GM12891 (cell line): ENCODE measurements around the gene SPA17.

Experiments used
- DNase-seq: peaks from one replicate; pipeline ENCODE4 v3.0.0; 2011; ENCODE audit warnings: low spot score; ENCODE audit not compliant: insufficient read length
- FAIRE-seq: peaks from 2 replicates; lab custom pipeline; 2011; peaks lifted over from hg19 to GRCh38; lab: Jason Lieb, UNC
- PAX5 ChIP-seq: IDR thresholded peaks from 2 replicates; pipeline ENCODE4 v1.6.1; 2011; ENCODE audit warnings: low read length, moderate library complexity, mild to moderate bottlenecking; ENCODE audit not compliant: insufficient read depth, severe bottlenecking
- POLR2A ChIP-seq: IDR thresholded peaks from 2 replicates; pipeline ENCODE4 v1.6.1; 2011; ENCODE audit warnings: low read depth, low read length, control low read depth
- POLR2AphosphoS5 ChIP-seq: IDR thresholded peaks from 2 replicates; pipeline ENCODE4 v1.6.1; 2011; ENCODE audit warnings: low read depth, low read length, control low read depth
- POU2F2 ChIP-seq: IDR thresholded peaks from 2 replicates; pipeline ENCODE4 v1.6.1; 2011; ENCODE audit warnings: low read depth, mild to moderate bottlenecking, control low read depth, low read length, moderate library complexity
- SPI1 ChIP-seq: IDR thresholded peaks from 2 replicates; pipeline ENCODE4 v1.6.1; 2011; ENCODE audit warnings: low read depth, low read length, control low read depth
- TAF1 ChIP-seq: IDR thresholded peaks from 2 replicates; pipeline ENCODE4 v1.6.1; 2011; ENCODE audit warnings: low read depth, low read length, control low read depth

The SPA17 gene

DNA sequence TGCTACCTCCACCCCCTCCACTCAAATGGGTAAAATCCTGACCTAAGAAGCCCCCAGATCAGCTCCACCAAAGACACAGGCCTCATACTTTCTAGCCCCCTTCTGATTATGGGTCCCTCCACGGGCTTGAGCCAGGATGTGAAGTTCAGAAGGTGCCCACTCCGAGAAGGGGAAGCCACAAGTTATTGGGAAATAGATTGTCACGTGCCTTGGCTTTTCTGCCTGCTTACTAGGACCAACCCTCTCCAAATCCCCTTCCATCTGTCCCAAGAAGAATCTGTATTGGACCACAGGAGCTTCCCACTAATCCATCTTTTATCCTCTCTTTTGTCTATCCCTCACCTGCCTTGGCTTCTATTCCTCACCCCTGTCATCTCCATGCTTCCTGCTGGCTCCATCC lies 63.0 kb downstream of the SPA17 start:
- DNase-seq (no peak), FAIRE-seq (no peak)
- TF ChIP-seq PAX5 = no peak
- TF ChIP-seq POLR2A = no peak
- no peak for TF ChIP-seq SPI1
- no peak for TF ChIP-seq POLR2AphosphoS5
- no peak for TF ChIP-seq POU2F2
- no peak for TF ChIP-seq TAF1

DNA sequence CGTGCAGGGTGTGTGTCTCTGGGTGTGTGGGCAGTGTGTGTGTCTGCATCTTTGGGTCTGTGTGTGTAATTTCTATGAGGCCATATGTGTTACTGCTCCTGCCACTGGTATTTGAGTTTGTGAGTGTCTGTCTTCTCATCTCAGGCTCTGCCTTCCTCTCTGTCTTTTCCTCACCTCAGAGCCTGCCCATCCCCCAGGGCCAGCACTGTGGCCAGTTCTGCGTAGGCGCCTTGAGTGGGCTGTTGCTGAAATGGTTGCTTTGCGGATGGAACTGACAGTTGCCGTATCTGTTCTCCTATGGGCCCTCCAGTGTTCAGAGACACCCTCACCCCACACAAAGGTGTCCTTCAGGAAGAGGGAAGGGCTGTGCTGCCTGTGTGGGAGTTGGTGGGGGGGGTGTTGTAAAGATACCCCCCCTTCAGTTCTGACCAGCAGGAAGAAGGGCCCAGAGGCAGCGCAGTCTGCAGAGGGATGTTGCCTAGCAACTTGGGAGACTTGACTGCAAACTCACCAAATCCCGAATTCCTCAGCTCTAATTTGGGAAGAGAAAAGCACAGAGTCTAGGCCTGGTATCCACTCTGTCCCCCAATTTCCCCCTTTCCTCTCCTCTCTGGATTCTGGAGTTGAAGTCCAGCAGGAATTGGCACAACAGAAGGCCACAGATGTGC lies 64.1 kb downstream of the SPA17 start:
- TF ChIP-seq POLR2A (no peak), TAF1 (no peak), PAX5 (no peak), SPI1 (no peak)
- DNase-seq (no peak), FAIRE-seq (no peak)

DNA sequence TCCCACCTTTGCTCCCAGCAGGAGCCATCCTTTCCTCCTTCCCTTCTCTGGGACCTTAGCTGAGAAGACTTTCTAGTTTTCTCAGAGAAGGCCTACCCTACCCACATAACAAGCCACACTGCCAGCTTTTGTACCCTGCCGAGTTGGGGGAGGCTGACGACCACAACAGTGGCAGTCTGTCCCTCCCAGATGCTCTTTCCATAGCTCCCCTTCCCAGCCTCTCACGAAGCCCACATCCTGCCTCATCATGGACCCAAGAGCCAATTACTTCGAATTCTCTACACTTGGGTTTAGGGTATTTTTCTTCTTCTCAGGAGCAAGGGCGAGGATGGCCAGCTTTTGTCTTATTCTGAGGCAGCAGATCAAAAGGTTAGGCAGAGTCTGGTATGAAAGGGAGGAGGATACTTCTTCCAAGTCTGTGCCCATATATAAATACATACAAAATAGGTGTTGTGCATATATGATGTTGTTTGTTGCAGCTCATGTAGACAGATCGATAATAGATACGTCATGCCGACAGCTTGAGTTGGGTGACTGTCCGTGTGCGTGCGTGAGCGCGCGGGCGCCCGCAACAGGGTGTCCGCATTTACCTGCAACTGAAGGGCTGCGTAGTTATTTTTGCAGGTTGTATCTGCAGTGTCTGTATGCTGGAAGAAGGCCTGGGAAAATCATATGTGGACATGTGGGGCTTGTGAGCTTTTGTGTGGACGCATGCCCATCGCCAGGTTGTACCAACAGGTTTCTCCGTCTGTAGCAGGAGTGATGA lies 65.2 kb downstream of the SPA17 start:
- TF ChIP-seq POLR2AphosphoS5 = no peak
- TF ChIP-seq POLR2A = no peak
- no peak for TF ChIP-seq SPI1
- no peak for TF ChIP-seq POU2F2
- no peak for TF ChIP-seq PAX5
- no peak for TF ChIP-seq TAF1
- DNase-seq (no peak), FAIRE-seq (no peak)

DNA sequence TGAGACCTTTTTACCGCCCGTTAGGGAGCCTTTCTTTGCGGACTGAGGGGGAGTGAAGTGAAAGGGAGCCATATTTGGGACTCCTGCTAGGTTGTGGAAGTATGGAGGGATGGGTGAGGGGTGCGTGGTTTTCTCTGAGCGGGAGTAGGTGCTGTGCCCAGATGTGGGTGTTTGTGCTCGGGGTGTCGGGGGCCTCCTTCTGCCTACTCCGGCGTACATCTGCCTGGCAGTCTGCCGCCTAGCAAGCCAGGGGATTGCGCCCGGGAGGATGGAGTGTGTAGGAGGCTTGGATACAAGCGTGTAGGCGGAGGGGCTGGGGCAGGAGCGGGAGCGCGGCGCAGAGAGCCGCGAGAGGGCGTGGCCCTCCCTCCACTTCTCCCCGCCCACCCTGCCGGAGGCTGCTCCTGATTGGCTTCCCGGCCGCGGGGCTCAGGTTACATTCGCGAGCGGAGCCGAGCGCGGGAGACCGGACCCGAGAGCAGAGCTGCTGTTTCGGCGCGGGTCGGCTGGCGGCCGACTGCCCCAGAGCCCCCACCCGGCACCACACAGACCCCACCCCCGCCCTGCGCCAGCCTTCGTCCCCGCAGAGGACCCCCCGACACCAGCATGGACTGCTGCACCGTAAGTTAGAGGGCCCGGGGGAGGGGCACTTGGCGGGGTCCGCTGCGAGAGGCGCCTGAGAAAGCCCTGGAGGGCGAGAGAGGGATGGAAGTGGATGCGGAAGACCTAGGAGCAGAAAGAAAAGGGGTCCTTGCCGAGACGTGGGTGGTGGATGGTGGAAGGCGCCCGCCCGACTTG lies 66.0 kb downstream of the SPA17 start, which contains the start of gene NRGN:
Gene NRGN (plus strand): TSS at position 464 of the 798 bp plus-strand sequence. CDS start 143 bp downstream, at position 607.
- TF ChIP-seq SPI1 (0 out of 2 replicates have a peak, but pooled peaks have one; percentile 21), TAF1 (no peak)
- DNase-seq (peak; percentile 93), FAIRE-seq (peak; percentile 98)

DNA sequence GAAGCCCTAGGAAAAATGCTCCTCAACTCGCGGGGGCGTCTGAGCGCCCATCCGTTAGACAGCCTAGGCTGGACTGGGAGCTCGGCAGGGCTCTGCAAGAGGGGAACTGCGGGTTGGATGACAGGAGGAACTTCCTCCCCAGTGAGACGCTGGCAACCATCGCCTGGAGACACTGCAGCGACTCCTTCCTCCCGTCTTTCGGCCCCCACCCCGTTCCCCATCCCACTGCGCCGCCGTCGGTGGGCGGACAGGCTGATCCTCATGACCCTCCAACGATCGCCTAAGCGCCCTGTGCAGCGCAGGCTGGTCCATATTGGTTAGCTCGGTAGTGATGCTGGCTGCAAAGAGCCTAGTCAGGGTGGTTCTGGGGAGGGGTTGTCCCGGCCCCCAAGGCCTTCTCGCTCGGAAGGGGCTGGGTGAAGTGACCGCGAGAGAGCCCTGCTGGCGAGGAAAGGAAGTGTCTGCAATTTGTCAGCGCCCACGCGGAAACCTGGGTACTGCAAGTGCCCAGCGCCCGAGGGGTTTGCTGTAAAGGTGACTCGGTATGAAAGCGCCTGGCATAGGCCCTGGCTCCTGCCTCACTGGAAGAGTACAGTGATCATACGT lies 66.7 kb downstream of the SPA17 start:
- no peak for TF ChIP-seq POLR2AphosphoS5
- no peak for TF ChIP-seq POLR2A
- no peak for TF ChIP-seq PAX5
- 0 out of 2 replicates have a peak, but pooled peaks have one; percentile 2 for TF ChIP-seq SPI1
- no peak for TF ChIP-seq TAF1
- no peak for TF ChIP-seq POU2F2
- peak; percentile 74 for FAIRE-seq
- no peak for DNase-seq

DNA sequence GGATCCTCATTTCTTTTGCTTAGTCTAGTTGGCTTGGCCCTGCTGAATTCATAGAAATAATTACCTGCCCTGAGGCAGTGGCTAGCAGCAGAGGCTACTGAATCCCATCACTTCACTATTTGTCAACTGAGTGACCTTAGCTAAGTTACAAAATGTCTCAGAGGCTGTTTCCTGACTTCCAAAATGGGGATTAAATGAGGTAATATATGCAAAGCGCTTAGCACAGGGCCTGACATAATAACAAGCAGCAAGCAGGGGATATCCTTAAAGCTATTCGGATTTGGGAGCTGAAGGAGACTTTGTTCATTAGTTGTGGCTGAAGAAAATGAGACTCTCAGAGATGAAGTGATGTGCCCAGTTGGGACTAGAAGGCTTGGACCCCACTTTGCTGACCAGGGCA lies 68.9 kb downstream of the SPA17 start:
- FAIRE-seq (no peak), DNase-seq (no peak)
- no peak for TF ChIP-seq PAX5

DNA sequence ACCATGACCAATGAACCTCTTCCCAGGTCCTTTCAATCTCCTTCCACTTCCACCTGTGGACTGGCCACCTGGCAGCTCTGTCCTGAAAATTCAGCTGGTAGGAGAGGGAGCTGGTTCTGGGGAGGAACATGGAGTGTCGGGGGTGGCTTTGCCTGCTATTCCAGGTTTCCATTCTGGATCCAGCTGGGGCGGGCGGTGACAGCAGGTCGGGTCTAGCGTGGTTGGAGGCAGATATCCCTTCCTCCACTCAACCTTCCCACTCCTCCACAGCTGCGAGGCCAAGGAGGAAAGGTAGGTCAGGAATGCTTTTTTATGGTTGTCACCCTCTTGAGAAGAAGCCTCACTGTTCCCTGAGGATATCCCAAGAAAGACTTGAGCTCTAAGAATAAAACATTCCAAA lies 69.3 kb downstream of the SPA17 start:
- FAIRE-seq = no peak
- TF ChIP-seq POLR2A (no peak), POLR2AphosphoS5 (no peak), POU2F2 (no peak), SPI1 (no peak), PAX5 (no peak), TAF1 (no peak)

DNA sequence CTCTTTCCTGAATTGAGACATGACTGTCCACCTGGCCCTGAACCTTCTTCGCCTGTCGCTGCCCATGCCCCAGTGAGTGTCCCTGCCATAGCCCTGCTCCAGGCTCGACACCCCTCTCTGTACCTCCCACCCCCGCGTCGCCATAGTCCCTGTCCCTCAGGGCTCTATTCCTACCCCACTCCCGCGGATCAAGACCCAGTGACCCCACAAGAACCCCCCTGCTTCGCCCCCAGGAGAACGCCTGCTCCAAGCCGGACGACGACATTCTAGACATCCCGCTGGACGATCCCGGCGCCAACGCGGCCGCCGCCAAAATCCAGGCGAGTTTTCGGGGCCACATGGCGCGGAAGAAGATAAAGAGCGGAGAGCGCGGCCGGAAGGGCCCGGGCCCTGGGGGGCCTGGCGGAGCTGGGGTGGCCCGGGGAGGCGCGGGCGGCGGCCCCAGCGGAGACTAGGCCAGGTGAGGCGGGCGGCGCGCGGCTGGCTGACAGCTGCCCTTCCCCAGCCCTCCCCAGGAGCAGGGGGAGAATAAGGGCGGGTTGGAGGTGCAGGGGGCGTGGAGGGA lies 71.6 kb downstream of the SPA17 start:
- TF ChIP-seq TAF1 (no peak), POU2F2 (no peak), SPI1 (no peak), POLR2A (no peak), POLR2AphosphoS5 (no peak), PAX5 (no peak)
- DNase-seq = no peak
- FAIRE-seq = no peak

More for the DNA sequence above, 69.3 kb downstream of the SPA17 start:
- DNase-seq = no peak
